Measurements from ENCODE around the gene TMA7B.

DNA sequence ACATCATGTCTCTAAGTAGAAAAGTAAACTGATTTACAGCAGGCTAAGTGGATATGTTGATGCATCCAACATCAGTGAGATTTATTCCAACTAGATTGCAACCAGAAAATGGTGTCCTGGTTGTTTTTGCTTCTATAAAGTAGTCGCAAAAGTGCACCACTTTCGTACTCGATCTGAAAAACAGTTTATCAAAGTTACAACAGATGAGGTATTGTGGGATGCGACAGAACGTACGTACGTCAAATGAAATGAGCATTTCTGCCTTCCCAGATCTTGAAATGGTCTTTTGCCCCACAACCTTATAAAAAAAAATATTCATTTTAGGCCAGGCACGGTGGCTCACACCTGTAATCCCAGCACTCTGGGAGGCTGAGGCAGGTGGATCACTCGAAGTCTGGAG lies 45.6 kb upstream of the TMA7B start:
- TF ChIP-seq GATA3 (IDR thresholded peaks at IDR 0.05; ENCODE audit: low read depth, low read length) (no peak), GATA2 (IDR thresholded peaks at IDR 0.05; ENCODE audit: low read depth, low read length) (no peak)

All from SH-SY5Y (cell line).